Ovary (tissue), 9 donors: ENCODE results near the gene TMEM135. TPM values are rescaled to one million over a fixed set of nuclear protein-coding genes. Genes with fewer than 3 reads are reported as not detected.

Source experiments
- DNase-seq, 5 donors: peaks; one replicate each; pipeline ENCODE4 v3.0.0-alpha.2; 2019 to 2020
- H3K27ac ChIP-seq, 2 donors: fragments of 200-600 bp; one replicate each; pipeline versions ENCODE4 v1.5.1 to v1.8.0; 2019 to 2022
- H3K27me3 ChIP-seq: fragments of 200-600 bp; one replicate; pipeline ENCODE4 v1.8.0; 2022
- H3K36me3 ChIP-seq: fragments of 200-600 bp; sonication (generic); one replicate; pipeline ENCODE4 v1.5.1; 2019
- H3K4me1 ChIP-seq: one replicate; pipeline ENCODE4 v1.8.1; 2013; ENCODE audit warnings: mild to moderate bottlenecking, moderate library complexity; ENCODE audit not compliant: insufficient read depth
- H3K4me3 ChIP-seq: fragments of 200-600 bp; sonication (generic); one replicate; pipeline ENCODE4 v1.5.1; 2017
- H3K9me3 ChIP-seq, 2 donors: fragments of 200-600 bp in 1 of 2; sonication (generic) in 1 of 2; one replicate each; pipeline versions ENCODE4 v1.5.1 to v1.8.1; 2013 to 2019; ENCODE audit warnings: mild to moderate bottlenecking in 1 of 2, moderate library complexity in 1 of 2
- CTCF ChIP-seq, 3 donors: fragments of 450-650 bp in 2 of 3; fragments of 200-600 bp in 1 of 3; IDR thresholded peaks; one replicate each; pipeline versions ENCODE4 v1.5.1 to v1.8.0; 2016 to 2022; ENCODE audit warnings: antibody characterized with exemption in 3 of 3, mild to moderate bottlenecking in 1 of 3
- EP300 ChIP-seq: sonication (generic); formaldehyde crosslinking; IDR thresholded peaks from one replicate; pipeline ENCODE4 v1.6.1; 2017; ENCODE audit warnings: antibody characterized with exemption
- POLR2A ChIP-seq: fragments of 450-650 bp; IDR thresholded peaks from one replicate; pipeline ENCODE4 v1.6.1; 2017; ENCODE audit warnings: antibody characterized with exemption, mild to moderate bottlenecking, moderate library complexity
- WGBS, 3 donors: extraction: QIAGEN DNeasy Blood & Tissue Kit in 1 of 3; methylation state at CpG; one replicate each; pipeline versions ENCODE4 v1.1.5 to v1.1.7; 2013 to 2017; 5-methylcytosine and 5-hydroxymethylcytosine counted together
- intact Hi-C, 4 donors: fragments of 100-400 bp; cut with DNase I; formaldehyde crosslinking; loops; one replicate each; pipeline versions ENCODE4 v1.11.0 to v1.15.1; 2022 to 2023
- polyA plus RNA-seq, 2 donors: library from polyadenylated mRNA; stranded (reverse); fragments of 200-250 nt in 1 of 2; fragments of 350-450 nt in 1 of 2; fragmentation: Illumina TruSeq in 1 of 2; extraction: RNeasy Lipid Tissue Mini Kit (QIAGEN cat#74804) in 1 of 2; gene quantifications; one replicate each; pipeline ENCODE4 v1.2.3, GENCODE V29; 2013 to 2014
- total RNA-seq, 7 donors: library from RNA; depleted of rRNA in 2 of 7; stranded (reverse); fragments of >200 nt in 2 of 7; fragmentation: NEBNext Ultra II Directional in 3 of 7; extraction: Animal tissue kit (Norgen Biotek cat#: 25700) in 3 of 7; gene quantifications; one replicate each; pipeline versions ENCODE4 v1.1.0 to v1.2.4, GENCODE V29; 2016 to 2023
- donor health status: DM: no; HTN: no; CAD: no; lungs with moderate emphysema.
- donor health status: DM: no; HTN: no; CAD: no.
- donor health status: Bipolar disorder and iron deficiency.
- donor health status: DM: yes; HTN: yes; CAD: no.
- donor health status: DM: no; HTN: no; CAD: no.
- donor health status: DM: yes; HTN: yes; CAD: no.

Gene TMEM135
- total and polyA plus RNA-seq, 9 donors = 8.8 to 24.2 (median 19.6) TPM

GRCh38 chr11:87059596-87060390 is 22.1 kb downstream of the TMEM135 start:
- Histone ChIP-seq H3K27ac (no peak overlapping the region), H3K4me1 (peaks cover 4% of the 10 kb centered on the region), H3K27me3 (no peaks in the 10 kb centered on the region), H3K4me3 (no peak overlapping the region), H3K36me3 (no peaks in the 10 kb centered on the region), H3K9me3 (no peaks in the 10 kb centered on the region)
- no peak for DNase-seq
- TF ChIP-seq CTCF (IDR thresholded peaks at IDR 0.05) (no peak), POLR2A (no peak), EP300 (no peak)
- WGBS, 3 donors = 88 to 94% (median 88%) methylated on average over 10 of the region's 10 CpGs
- intact Hi-C loops = no loop called here

- H3K4me1 ChIP-seq = peaks cover 4% of the 10 kb centered on the region
- 93 to 95% (median 94%) methylated on average over 6 of the region's 6 CpGs for WGBS, 3 donors
- no peak for DNase-seq
- intact Hi-C loops = no loop called here
- no peak overlapping the region for H3K4me3 ChIP-seq
- no peak overlapping the region for H3K27ac ChIP-seq
- no peak for TF ChIP-seq CTCF (IDR thresholded peaks at IDR 0.05)
- no peak for TF ChIP-seq POLR2A
- no peak for TF ChIP-seq EP300
- H3K36me3 ChIP-seq = no peaks in the 10 kb centered on the region
- no peaks in the 10 kb centered on the region for H3K9me3 ChIP-seq
- H3K27me3 ChIP-seq = no peaks in the 10 kb centered on the region
Measured at GRCh38 chr11:87061766-87062165, 24.0 kb downstream of the TMEM135 start.

- intact Hi-C loops = no loop called here
- H3K4me1 ChIP-seq = peaks cover 1% of the 10 kb centered on the region
- WGBS, 3 donors = 65 to 94% (median 82%) methylated on average over 2 of the region's 2 CpGs
Measured at GRCh38 chr11:87063982-87064381, 26.2 kb downstream of the TMEM135 start.

GRCh38 chr11:87072787-87073186 is 35.1 kb downstream of the TMEM135 start:
- DNase-seq = no peak
- Histone ChIP-seq H3K9me3 (no peaks in the 10 kb centered on the region), H3K36me3 (no peaks in the 10 kb centered on the region), H3K4me3 (no peak overlapping the region), H3K27ac (no peak overlapping the region), H3K4me1 (no peaks in the 10 kb centered on the region), H3K27me3 (no peaks in the 10 kb centered on the region)
- TF ChIP-seq POLR2A (no peak), EP300 (no peak)
- intact Hi-C loops = no loop called here
- WGBS, 3 donors = 67 to 79% (median 78%) methylated on average over 3 of the region's 3 CpGs

More at GRCh38 chr11:87063982-87064381, 26.2 kb downstream of the TMEM135 start:
- no peaks in the 10 kb centered on the region for H3K36me3 ChIP-seq
- no peaks in the 10 kb centered on the region for H3K27me3 ChIP-seq
- H3K4me3 ChIP-seq = no peak overlapping the region
- TF ChIP-seq EP300 (no peak), CTCF (IDR thresholded peaks at IDR 0.05) (no peak), POLR2A (no peak)
- no peak overlapping the region for H3K27ac ChIP-seq
- no peaks in the 10 kb centered on the region for H3K9me3 ChIP-seq
- DNase-seq = no peak

GRCh38 chr11:87076260-87076783 is 38.6 kb downstream of the TMEM135 start:
- no peak for DNase-seq
- H3K9me3 ChIP-seq = no peaks in the 10 kb centered on the region
- WGBS, 3 donors = 62 to 84% (median 65%) methylated on average over 3 of the region's 3 CpGs
- H3K4me3 ChIP-seq = no peak overlapping the region
- intact Hi-C loops = no loop called here
- H3K27ac ChIP-seq = no peak overlapping the region
- H3K36me3 ChIP-seq = no peaks in the 10 kb centered on the region
- TF ChIP-seq EP300 (no peak), POLR2A (no peak), CTCF (IDR thresholded peaks at IDR 0.05) (no peak)
- H3K4me1 ChIP-seq = no peaks in the 10 kb centered on the region
- H3K27me3 ChIP-seq = no peaks in the 10 kb centered on the region
